Globus pallidus (tissue), 1 donor: ENCODE results near the gene ABCB4.

Source experiments
- DNase-seq: peaks from one replicate; pipeline ENCODE4 v3.0.0-alpha.2; 2015; ENCODE audit warnings: low spot score

The ABCB4 gene

GRCh38 chr7:87420173-87420572 is 55.3 kb downstream of the ABCB4 start:
- DNase-seq = no peak

GRCh38 chr7:87416682-87417587 is 58.5 kb downstream of the ABCB4 start:
- DNase-seq = peak; percentile 62

GRCh38 chr7:87414794-87415188 is 60.7 kb downstream of the ABCB4 start:
- DNase-seq = no peak

GRCh38 chr7:87413951-87414793 is 61.3 kb downstream of the ABCB4 start:
- no peak for DNase-seq

- no peak for DNase-seq
Observed at GRCh38 chr7:87413029-87413428, 62.5 kb downstream of the ABCB4 start.

- DNase-seq = no peak
Observed at GRCh38 chr7:87411186-87411585, 64.3 kb downstream of the ABCB4 start.

- DNase-seq = no peak
Observed at GRCh38 chr7:87404674-87405073, 70.8 kb downstream of the ABCB4 start.

- no peak for DNase-seq
Observed at GRCh38 chr7:87398446-87398845, 77.0 kb downstream of the ABCB4 start.

GRCh38 chr7:87395442-87396020 is 79.9 kb downstream of the ABCB4 start:
- DNase-seq = no peak

GRCh38 chr7:87391020-87391701 is 84.3 kb downstream of the ABCB4 start:
- no peak for DNase-seq

GRCh38 chr7:87380905-87381304 is 94.6 kb downstream of the ABCB4 start:
- no peak for DNase-seq

GRCh38 chr7:87375662-87376435 is 99.6 kb downstream of the ABCB4 start:
- no peak for DNase-seq

- DNase-seq = no peak
Observed at GRCh38 chr7:87370660-87371180, 104.8 kb downstream of the ABCB4 start.

GRCh38 chr7:87369216-87369615 is 106.3 kb downstream of the ABCB4 start:
- DNase-seq = no peak

- no peak for DNase-seq
Observed at GRCh38 chr7:87364246-87364645, 111.2 kb downstream of the ABCB4 start.

GRCh38 chr7:87363342-87363741 is 112.1 kb downstream of the ABCB4 start:
- no peak for DNase-seq

- no peak for DNase-seq
Observed at GRCh38 chr7:87361320-87361719, 114.2 kb downstream of the ABCB4 start.

- DNase-seq = no peak
Observed at GRCh38 chr7:87359366-87359765, 116.1 kb downstream of the ABCB4 start.

GRCh38 chr7:87356448-87356847 is 119.0 kb downstream of the ABCB4 start:
- DNase-seq = no peak

- no peak for DNase-seq
Observed at GRCh38 chr7:87354749-87355148, 120.7 kb downstream of the ABCB4 start.
